ENCODE data around the gene HS6ST3. TPM values are rescaled to one million over a fixed set of nuclear protein-coding genes. Genes with fewer than 3 reads are reported as not detected.

Gene HS6ST3
- total RNA-seq, 1 donor from 2014 or later, result 3.0 TPM

DNA sequence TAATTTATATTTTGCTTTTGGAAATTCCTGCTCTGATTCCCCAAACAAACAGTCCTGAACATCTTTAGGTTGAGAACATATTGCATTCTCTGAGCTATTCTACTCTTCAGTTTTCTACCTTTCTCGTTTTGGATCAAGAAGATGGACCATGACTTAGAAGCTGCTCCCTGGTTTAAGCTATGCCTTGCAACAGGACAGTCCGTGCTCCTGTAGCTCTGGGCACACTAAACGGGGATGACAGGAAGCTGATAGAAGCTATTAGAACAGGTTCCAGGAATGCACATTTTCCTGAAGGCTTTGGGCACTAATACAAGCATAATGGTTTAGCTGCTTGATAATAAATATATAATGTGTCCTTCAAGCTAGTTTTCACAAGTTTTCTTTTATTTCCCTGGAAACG lies 385.2 kb downstream of the HS6ST3 start:
- H3K4me3 ChIP-seq, result no peak overlapping the region
- no peaks in the 10 kb centered on the region for H3K27me3 ChIP-seq
- no peak for DNase-seq (ENCODE audit: low spot score in 2 of 2)
- H3K27ac ChIP-seq, result no peak overlapping the region
- intact Hi-C loops (cut with DNase I), result no loop called here
- no peaks in the 10 kb centered on the region for H3K36me3 ChIP-seq
- no peaks in the 10 kb centered on the region for H3K9me3 ChIP-seq
- no peaks in the 10 kb centered on the region for H3K4me1 ChIP-seq
- TF ChIP-seq, protein P1, sequence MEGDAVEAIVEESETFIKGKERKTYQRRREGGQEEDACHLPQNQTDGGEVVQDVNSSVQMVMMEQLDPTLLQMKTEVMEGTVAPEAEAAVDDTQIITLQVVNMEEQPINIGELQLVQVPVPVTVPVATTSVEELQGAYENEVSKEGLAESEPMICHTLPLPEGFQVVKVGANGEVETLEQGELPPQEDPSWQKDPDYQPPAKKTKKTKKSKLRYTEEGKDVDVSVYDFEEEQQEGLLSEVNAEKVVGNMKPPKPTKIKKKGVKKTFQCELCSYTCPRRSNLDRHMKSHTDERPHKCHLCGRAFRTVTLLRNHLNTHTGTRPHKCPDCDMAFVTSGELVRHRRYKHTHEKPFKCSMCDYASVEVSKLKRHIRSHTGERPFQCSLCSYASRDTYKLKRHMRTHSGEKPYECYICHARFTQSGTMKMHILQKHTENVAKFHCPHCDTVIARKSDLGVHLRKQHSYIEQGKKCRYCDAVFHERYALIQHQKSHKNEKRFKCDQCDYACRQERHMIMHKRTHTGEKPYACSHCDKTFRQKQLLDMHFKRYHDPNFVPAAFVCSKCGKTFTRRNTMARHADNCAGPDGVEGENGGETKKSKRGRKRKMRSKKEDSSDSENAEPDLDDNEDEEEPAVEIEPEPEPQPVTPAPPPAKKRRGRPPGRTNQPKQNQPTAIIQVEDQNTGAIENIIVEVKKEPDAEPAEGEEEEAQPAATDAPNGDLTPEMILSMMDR (IDR thresholded peaks at IDR 0.05), result no peak

DNA sequence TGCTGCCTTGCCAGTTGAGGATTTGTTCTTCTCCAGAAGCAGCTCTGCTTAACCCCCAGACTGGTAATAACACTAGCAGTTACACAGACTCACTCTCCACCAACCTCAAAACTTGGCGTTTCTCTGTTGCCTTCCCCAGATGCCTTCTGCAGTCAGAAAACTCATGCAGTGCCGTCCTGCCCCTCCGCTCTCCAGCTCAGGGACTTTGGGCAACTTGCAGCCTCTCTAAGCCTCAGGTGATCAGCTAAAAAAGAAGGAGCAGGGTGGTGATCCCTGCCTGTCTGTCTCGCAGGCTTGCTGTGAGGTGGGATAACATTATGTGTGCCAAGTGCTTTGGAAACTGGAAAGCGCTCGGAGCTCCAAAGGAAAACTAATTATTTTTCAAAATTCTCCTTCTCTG lies 391.6 kb downstream of the HS6ST3 start:
- no peaks in the 10 kb centered on the region for H3K4me1 ChIP-seq
- no peaks in the 10 kb centered on the region for H3K36me3 ChIP-seq
- H3K9me3 ChIP-seq, result no peaks in the 10 kb centered on the region
- TF ChIP-seq, protein P1 (IDR thresholded peaks at IDR 0.05), result no peak
- DNase-seq (ENCODE audit: low spot score in 2 of 2), result no peak
- H3K27me3 ChIP-seq, result no peaks in the 10 kb centered on the region
- no peak overlapping the region for H3K4me3 ChIP-seq
- intact Hi-C loops (cut with DNase I), result no loop called here
- no peak overlapping the region for H3K27ac ChIP-seq

DNA sequence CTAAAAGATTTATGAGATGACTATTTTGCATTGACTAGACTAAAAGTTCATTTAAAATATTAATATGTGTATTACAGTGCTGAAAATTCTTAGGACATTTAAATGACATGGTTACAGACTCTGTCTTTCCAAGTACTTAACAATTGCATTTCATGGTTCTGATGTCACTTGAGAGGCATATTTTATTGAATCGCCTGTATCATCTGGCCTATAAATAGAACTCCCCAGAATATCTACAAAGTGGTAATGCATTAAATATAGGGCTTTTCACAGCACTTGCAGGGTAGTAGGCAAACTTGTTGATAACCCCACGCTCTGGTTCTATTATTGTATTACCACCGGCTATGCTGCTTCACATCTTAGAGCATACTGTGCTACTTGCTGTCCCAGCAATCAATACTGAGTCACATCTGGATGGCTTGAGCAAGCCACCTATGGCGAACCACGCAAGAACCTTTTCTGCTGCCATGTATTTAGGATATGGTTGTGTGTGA lies 400.6 kb downstream of the HS6ST3 start:
- H3K36me3 ChIP-seq, result no peaks in the 10 kb centered on the region
- H3K4me1 ChIP-seq, result no peaks in the 10 kb centered on the region
- DNase-seq (ENCODE audit: low spot score in 2 of 2), result no peak
- TF ChIP-seq, protein P1 (IDR thresholded peaks at IDR 0.05), result no peak
- no peak overlapping the region for H3K27ac ChIP-seq
- H3K9me3 ChIP-seq, result no peaks in the 10 kb centered on the region
- H3K27me3 ChIP-seq, result no peaks in the 10 kb centered on the region
- intact Hi-C loops (cut with DNase I), result no loop called here
- H3K4me3 ChIP-seq, result no peak overlapping the region

DNA sequence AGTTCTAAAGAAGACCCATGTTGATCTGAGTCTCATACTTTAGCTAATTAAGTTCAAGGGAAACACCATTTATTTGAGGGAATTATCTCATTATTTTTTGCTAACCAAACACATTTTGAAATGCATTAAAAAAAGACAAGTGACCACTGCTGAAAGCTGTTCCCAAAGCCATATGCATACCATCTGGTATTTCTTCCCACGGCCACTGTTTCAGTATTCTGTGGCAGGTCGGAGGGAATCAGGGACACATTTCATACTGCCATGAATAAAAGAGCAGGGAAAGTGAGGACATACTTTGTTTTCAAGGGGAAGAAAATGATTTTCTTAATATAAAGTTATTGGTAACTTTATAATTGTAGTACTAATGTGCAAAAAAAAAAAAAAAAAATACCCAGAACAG lies 401.2 kb downstream of the HS6ST3 start:
- no peak for DNase-seq (ENCODE audit: low spot score in 2 of 2)
- Histone ChIP-seq H3K4me1 (no peaks in the 10 kb centered on the region), H3K36me3 (no peaks in the 10 kb centered on the region), H3K4me3 (no peak overlapping the region), H3K27me3 (no peaks in the 10 kb centered on the region), H3K9me3 (no peaks in the 10 kb centered on the region), H3K27ac (no peak overlapping the region)
- TF ChIP-seq, protein P1 (IDR thresholded peaks at IDR 0.05), result no peak
- intact Hi-C loops (cut with DNase I), result no loop called here

DNA sequence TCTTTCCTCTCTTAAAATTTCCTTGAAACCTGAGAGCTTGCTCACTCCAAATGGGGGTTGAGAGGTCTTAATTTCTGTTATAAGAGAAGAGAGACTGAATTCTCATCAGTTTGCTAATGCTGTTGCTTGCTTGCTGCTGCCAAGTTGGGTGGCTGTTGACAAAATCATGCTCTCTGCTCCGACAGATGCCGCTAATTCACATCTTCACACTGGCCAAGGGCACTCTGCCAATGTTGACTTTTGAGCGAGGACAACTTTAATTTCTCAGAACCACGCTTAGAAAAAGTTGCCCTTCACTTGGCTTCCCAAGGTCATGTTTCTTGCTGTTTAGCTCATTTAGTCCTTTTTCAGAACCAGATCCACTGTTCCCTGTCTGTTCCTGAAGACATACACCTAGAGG lies 402.9 kb downstream of the HS6ST3 start:
- intact Hi-C loops (cut with DNase I), result no loop called here
- Histone ChIP-seq H3K4me3 (no peak overlapping the region), H3K27ac (no peak overlapping the region), H3K36me3 (no peaks in the 10 kb centered on the region), H3K4me1 (no peaks in the 10 kb centered on the region), H3K9me3 (no peaks in the 10 kb centered on the region), H3K27me3 (no peaks in the 10 kb centered on the region)
- TF ChIP-seq, protein P1 (IDR thresholded peaks at IDR 0.05), result no peak
- no peak for DNase-seq (ENCODE audit: low spot score in 2 of 2)

DNA sequence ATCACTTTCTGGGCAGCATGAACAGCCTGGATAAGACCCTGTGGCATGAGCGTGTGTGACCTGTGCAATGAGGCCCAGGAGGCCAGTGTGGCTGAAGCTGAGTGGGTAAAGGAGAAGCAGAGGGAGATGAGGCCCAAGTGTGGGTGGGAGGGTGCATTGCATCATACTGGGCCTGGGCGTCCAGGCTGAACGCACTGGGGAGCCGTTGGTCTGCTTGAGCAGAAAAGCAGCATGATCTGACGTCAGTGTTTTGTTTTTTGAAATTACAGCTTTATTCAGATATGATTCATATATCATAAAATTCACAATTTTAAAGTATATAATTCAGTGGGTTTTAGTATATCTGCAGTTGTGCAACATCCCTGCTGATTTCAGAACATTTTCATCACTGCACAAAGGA lies 409.7 kb downstream of the HS6ST3 start:
- Histone ChIP-seq H3K27ac (no peak overlapping the region), H3K4me3 (no peak overlapping the region), H3K9me3 (no peaks in the 10 kb centered on the region), H3K36me3 (no peaks in the 10 kb centered on the region), H3K27me3 (no peaks in the 10 kb centered on the region), H3K4me1 (no peaks in the 10 kb centered on the region)
- intact Hi-C loops (cut with DNase I), result no loop called here
- TF ChIP-seq, protein P1 (IDR thresholded peaks at IDR 0.05), result no peak
- no peak for DNase-seq (ENCODE audit: low spot score in 2 of 2)
